ENCODE data around the gene ZFY.

DNA sequence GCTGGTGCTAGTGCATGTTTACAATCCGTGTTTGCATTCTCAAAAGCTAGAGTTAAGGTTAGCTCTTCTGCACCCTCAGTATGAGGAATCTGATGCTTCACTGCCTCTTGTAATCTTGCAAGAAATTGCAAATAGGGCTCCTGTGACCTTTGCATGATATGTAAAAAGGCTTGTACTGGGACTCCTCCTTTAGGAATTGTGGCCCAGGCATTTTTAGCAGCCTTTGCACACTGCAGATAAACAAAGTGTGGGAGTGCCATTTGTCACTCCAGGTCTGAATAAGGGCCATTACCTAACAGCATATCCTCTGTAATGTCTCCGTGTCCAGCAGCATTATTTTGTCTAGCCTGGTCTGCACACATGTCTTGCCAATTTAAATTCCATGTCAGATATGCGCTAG is 49.3 kb upstream of the ZFY start:
- TF ChIP-seq CTCF (IDR thresholded peaks at IDR 0.05) (no peak), POLR2AphosphoS5 (IDR thresholded peaks at IDR 0.05; ENCODE audit: low read depth, low read length) (no peak), REST (IDR thresholded peaks at IDR 0.05; ENCODE audit: insufficient read depth in 1 of 2, low read depth in 2 of 2, low read length in 1 of 2) (no peak)

All from Panc1 (cell line).